GM20000 (cell line): Measurements from ENCODE around the gene ASIC5.

Experiments
- DNase-seq: peaks from one replicate; pipeline ENCODE4 v3.0.0; 2012; ENCODE audit warnings: low spot score
- TF ChIP-seq, protein P1 (sequence below): IDR thresholded peaks from 2 replicates; pipeline ENCODE4 v1.5.1; 2012; ENCODE audit warnings: mild to moderate bottlenecking, control low read depth; ENCODE audit errors: extremely low read depth, missing control alignments

The ASIC5 gene

DNA sequence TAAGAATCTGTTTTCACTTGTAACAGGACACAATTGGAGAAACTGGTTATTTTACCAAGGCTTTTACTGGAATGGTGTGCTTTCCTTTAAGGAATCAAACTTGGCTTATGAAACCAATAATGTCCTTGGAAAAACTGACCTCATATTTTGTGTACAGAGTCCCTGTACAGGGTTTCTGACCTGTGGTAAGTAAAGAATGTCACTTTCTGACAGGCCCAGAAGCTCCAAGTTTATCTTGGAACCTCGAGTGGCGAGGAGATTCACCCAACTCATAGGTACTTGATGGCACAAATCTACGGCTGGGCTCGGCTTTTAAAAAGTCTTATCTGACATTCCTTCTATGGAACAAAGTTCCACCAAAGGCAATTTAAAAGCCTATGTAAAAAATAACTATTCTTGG is 17.0 kb downstream of the ASIC5 start:
- no peak for DNase-seq
- TF ChIP-seq, protein P1, sequence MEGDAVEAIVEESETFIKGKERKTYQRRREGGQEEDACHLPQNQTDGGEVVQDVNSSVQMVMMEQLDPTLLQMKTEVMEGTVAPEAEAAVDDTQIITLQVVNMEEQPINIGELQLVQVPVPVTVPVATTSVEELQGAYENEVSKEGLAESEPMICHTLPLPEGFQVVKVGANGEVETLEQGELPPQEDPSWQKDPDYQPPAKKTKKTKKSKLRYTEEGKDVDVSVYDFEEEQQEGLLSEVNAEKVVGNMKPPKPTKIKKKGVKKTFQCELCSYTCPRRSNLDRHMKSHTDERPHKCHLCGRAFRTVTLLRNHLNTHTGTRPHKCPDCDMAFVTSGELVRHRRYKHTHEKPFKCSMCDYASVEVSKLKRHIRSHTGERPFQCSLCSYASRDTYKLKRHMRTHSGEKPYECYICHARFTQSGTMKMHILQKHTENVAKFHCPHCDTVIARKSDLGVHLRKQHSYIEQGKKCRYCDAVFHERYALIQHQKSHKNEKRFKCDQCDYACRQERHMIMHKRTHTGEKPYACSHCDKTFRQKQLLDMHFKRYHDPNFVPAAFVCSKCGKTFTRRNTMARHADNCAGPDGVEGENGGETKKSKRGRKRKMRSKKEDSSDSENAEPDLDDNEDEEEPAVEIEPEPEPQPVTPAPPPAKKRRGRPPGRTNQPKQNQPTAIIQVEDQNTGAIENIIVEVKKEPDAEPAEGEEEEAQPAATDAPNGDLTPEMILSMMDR = no peak

DNA sequence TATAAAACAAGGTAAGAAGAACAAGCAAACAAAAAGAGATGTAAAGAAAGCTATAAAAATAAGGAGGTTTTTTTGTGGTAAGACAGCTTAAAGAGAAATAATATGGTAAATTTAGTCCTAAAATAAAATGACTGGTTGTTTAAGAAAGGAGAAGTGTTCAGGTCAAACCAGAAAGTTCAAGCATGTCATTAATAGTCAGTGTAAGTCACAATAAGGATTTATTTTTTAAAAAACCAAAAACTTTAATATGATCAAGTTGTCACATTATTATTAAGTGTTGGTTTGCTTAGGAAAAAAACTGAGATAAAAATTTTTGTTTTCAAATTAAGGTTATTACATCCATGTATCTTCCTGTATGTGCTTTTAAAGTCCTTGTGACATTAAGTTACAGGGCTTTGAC is 19.1 kb downstream of the ASIC5 start:
- TF ChIP-seq, protein P1 = no peak
- DNase-seq = no peak

DNA sequence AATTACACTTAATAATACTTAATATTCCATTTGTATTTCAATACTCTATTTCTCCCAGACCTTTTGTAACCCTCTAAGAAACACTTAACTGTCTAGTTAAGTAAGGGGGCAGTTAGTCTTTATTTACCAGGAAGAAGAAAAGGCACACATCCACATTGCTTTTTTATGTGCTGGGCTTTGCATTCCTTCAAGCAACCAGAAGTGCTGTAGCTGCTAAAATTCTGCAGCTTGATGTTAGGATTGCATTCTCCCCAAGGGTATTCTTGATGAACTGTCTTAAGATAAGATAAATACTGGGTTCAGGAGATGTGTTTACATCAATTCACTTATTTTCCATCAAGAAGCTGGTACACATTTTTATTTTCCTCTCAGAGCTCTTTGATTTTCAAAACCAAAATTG is 24.0 kb downstream of the ASIC5 start:
- DNase-seq = no peak
- TF ChIP-seq, protein P1 = no peak

DNA sequence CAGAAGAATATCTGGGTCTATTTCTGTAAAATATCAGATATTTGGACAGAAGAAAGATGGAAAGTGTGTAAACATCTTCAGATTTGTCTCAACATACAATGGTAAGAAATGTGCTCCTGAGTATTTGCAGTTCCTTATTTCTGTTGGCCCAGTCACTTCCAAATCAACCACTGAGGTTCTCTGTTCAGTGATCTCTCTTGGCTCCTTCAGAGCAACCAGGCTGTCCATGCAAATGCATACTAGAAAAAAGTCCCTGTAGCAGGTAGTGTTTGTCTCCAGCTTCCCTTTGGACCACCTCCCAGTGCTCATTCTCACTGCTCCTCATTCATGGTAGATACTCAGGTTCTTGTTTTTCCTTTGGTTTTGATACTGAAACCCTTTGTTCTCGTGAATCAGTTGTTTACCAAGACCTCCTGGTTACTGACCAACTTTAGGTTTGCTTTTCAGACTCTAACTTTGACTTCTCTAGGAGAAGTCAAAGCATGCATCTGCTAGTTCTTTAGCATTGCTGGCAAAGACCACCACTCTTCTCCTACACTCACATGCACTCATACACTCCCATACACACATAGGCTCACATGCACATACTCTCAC is 28.8 kb downstream of the ASIC5 start:
- TF ChIP-seq, protein P1 = no peak
- DNase-seq = no peak

DNA sequence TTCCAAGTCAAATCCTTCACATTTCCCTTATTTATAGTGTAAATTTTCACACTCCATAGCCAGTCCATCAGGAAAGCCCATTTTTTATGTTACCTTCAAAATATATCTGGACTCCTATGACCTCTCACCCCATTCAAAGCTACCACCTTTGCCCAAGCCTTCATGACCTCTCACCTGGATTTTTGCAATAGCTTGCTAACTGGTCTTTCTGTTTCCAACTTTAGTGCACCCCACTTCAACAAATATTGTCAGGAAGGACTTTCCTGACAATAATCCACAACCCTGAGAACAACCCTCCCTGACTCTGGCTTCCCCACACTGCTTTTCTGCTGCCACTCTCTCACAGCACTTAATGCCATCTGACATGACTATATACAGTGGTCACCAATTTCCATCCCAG is 33.4 kb downstream of the ASIC5 start:
- DNase-seq = no peak
- TF ChIP-seq, protein P1 = no peak

DNA sequence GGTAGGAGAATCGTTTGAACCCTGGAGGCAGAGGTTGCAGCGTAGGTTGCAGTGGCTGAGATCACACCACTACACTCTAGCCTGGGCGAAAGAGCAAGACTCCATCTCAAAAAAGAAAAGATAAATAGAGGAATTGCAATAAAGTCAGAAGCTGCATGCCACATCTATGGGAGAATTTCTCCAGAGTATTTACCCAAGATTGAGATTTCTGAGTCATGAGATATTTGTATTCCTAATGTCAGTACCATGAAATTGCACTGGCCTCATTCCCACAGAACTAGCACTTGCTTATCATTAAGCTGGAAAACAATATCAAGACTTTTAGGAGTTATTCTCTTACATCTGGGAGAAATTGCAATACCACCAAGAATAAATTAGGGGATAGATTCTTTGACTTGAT is 37.4 kb downstream of the ASIC5 start:
- DNase-seq = no peak
- TF ChIP-seq, protein P1 = no peak

DNA sequence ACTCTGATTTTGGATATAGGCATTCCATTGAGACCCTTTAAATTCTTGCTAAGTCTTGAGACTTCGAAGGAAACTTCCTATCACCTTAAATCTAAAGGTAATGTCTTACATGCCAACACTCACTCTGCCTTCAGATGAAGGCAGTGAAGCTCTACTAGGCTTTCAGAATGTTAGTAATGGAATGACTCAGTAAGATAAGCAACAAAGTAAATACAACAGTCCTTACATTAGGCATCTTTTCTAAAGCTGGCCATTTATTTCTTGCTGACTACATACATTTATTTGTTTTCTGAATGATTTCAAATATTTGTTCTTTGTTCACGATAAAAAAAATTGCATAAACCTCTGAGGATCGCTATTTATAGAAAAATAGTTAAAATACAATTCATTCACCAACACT is 43.5 kb downstream of the ASIC5 start:
- TF ChIP-seq, protein P1 = no peak
- DNase-seq = no peak
